GM15510 (cell line): ENCODE measurements around the gene NOS1AP.

ENCODE experiments used
- POLR2A ChIP-seq: IDR thresholded peaks from 3 replicates; pipeline ENCODE4 v1.6.1; 2011; ENCODE audit warnings: borderline replicate concordance; ENCODE audit not compliant: insufficient read length; ENCODE audit errors: extremely low read depth

The NOS1AP gene

DNA sequence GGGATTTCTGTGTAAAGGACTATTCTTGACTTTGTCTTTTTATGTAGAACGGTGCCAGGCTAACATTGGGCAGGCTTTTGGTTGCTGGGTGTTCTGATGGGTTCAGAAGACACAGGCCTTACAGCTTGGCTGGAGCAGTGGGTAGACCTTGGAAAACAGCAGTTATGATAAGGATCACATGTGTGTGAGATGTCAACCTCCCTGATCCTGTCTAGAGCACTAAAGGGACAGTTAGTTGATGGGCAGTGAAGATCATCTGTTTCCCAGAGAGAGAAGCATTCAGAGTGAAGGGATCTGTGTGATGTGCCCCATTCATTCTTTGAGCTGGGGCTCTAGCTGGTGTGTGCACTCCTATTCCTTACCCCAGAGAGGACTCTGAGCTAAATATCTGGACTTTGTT lies 88.0 kb downstream of the NOS1AP start:
- no peak for TF ChIP-seq POLR2A

DNA sequence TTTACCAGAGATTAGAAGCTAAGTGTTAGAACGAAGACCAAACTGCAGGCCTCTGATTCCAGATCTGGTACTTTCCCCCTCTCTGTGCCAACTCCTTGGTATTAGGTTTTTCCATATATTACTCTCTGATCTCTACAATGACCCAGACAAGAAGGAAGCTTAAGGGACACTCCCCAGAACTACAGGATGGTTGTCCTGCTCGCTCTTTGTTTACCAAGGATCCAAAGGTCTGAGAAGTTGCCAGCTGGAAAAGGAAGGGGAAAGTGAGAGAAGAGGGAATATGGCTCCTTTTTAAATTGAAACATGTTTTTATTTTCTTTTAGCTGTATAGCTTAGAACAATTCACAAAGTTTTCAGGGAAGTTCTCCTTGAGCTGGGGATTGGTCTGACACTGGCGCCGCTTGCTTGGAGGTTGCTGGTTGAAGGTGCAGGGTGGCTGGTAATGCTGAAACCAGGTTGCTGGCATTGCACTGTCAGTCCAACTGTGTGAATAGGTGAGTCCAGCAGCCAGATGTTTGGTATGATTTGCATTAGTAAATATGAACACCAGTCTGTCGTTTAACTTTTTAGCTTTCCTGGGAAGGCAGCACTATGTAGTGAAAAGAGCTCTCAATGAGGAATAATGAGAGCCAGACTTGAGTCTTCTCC lies 89.3 kb downstream of the NOS1AP start:
- no peak for TF ChIP-seq POLR2A

DNA sequence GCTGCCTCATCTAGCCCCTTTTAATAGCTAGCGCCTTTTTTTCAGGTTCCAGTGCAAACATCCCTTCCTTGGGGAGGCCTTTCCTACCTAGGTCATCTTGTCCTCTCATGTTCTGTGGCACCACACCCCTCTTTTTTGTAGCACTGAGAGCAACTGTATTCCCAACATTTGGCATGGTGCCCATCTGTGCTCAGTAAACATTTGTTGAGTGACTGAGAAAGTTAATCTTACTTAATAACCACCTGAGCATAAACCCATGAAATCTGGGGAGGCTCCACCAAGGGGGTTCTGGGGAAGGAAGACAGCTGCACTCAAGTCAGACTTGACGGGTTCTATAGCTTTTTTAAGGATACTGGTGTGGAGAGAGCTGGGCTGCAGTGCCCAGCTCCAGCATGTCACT lies 90.0 kb downstream of the NOS1AP start:
- TF ChIP-seq POLR2A: no peak

DNA sequence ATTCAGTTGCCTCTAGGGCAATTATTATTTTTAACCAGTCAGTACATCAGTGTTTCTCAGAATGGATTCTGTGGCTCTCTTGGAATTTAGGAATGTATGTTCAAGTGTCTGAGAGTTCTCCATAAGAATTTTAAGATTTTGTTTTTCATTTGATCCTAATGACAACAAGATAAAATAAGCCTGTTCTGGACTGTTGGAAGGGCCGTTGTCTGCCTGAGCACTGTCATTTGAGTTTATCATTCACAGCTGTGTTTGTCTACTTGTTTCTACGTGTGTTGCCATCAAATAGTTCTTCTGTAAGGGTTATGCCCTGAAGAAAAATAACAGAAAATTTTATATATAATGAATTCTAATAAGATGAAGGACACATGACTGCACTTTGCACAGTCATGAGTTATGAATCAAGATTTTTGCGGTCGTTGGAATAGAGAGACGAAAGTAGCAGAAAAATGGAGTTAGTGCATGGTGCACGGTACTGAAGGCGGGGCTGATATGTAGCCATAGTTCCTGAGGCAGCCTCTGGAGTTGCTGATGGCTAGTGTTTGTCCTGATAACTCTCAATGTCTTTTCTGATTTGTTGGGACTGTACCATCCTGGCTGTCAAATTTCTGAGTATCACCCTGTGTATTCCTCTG lies 92.5 kb downstream of the NOS1AP start:
- TF ChIP-seq POLR2A: no peak

DNA sequence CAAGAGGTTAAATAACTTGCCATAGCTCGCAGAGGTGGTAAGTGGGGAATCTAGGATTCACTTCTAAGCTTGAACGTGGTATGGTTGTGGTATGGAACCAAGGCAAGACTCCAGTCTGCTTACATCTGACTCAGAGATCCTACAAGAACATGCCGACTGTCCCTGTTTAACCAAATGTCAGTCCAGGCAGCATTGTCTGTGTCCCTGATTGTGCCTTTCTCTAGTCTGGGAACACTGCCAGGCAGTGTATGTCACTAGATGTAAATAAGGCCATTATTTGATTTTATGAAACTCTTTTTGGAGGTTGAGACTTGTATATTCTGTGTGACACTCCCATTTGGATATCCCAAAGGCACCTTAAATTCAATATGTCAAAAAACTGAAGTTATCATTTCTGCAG lies 96.0 kb downstream of the NOS1AP start:
- TF ChIP-seq POLR2A: no peak

DNA sequence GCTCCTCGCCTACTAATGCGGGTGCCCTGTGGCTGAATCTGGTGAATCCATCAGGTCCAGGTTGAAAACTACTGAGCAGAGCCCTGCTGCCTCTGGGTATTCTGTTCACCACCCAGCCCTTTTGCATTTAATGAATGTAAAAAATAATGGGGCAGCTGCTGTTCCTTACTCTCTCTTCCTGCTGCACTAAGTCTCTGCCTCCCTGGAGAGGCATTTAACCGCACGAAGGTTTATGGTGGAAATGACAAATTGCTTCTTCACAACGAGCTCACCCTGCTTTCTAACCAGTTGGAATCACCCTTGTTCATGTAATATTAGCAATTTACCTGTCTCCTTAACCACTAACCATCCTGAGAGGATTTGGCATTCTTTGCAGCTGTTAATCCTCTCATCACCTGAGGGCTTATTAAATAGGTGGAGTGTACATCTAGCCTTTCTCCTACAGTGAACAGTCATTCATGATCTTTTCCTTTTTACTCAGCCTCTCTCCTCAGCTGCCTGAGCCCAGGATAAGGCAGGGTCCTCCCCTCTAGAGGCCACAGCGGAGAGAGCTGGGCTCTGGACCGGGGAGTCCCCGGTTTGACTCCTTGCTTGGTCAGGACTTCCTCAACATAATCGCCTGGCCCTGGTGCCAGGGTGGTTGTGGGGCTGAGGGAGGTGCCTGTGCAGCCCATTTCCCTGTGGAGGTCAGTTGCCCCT lies 97.6 kb downstream of the NOS1AP start:
- TF ChIP-seq POLR2A: no peak

DNA sequence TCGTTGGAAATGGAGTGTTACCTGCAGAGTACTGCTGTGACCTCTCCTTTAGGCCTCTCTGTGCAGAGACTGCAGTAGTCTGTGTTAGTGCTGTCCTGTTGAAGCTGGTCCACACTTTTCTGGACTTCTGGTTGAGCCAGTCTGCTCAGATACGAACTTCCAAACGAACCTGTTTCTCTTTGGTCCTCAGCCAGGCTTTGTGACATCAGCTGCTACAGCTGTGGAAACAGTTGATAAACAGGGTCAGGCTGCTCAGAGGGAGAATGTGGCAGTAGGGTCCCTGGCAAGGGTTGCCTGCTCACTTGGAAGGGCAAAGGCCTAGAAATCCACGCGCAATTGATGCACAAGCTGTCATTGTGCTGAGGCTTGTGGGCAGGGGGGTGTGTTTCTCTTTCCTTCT lies 98.8 kb downstream of the NOS1AP start:
- no peak for TF ChIP-seq POLR2A

DNA sequence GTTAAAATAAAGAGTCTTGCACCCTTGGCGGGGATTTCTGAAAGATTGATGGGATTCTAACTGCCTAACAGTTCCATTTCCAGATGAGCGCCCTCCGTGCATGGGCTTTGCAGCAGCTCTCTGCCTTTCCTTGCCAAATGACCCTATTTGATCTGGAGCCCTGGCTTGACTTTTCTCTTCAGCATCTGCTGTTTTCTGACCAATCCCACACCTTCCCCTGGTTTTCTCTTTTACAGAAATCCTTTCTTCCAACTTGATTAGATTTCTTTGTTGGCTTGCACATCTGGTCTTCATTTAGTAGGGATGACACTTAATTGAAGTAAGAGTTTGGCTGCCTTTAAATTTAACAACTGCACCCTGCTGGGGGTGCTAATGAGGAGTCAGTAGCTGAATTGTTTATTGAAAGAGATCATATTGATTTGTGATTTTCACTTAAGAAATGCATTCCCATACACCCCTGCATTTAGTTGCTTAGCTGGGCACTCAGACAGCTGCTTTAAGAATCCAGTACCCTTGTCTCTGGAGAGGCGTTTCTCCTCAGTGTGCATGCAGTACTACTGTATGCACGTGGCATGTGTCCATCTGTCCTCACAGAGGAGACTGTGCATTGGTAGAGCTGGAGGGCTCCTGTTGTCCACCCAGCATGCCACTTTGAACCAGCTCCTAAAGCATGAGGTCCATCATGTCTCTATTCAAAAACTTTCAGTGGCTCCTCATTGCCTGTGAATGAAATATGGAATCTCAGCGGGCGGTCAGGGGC lies 99.7 kb downstream of the NOS1AP start:
- TF ChIP-seq POLR2A: no peak

DNA sequence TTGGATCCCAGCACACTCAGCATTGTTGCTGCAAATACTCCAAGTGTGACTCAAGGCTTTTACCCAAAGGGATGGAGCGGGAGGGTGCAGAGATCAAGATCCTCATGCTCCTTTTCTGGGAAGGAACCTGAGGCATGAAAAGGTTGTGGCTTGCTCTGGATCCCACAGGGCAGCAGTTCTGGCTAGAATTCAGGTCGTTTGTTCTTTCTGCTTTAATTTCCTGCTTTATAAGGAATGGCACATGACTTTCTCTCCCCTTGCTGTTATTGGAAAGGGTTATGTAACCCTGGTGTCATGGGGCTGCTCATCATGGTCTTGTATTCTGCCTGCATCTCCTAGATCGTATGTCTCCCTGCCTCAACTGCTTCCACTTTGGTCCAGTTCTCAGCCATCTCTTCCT lies 101.6 kb downstream of the NOS1AP start:
- no peak for TF ChIP-seq POLR2A

DNA sequence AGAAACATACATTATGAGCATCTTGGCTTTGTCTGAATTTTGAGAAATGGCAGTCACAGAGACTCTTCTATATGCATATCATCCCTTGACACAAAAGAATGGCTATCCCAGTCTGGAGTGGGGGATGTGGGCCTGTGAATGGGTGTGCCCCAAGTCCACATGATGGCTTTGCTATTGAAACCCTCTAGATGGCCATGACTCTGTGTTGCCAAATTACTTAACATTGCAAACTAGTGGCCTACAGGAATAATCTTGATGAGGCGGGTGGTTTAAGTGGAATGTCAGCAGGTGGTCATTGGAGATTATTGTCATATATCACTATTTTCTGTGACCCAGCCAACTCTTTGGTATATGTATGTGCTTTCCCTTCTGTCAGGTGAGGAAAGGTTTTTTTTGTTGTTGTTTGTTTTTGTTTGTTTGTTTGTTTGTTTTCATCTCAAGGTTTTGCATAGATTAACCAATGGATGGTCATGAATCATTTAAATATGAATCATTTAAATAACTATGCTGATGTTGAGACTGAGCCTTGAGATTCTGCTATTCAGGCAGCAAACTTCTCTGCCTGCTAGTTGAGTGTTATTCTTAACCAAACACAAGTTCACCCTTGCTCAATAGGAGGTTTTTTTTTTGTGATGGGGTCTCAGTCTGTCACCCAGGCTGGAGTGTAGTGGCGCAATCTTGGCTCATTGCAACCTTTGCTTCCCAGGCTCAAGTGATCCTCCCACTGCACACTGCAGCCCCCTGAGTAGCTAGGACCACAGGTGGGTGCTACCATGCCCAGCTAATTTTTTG lies 103.0 kb downstream of the NOS1AP start:
- TF ChIP-seq POLR2A: no peak

DNA sequence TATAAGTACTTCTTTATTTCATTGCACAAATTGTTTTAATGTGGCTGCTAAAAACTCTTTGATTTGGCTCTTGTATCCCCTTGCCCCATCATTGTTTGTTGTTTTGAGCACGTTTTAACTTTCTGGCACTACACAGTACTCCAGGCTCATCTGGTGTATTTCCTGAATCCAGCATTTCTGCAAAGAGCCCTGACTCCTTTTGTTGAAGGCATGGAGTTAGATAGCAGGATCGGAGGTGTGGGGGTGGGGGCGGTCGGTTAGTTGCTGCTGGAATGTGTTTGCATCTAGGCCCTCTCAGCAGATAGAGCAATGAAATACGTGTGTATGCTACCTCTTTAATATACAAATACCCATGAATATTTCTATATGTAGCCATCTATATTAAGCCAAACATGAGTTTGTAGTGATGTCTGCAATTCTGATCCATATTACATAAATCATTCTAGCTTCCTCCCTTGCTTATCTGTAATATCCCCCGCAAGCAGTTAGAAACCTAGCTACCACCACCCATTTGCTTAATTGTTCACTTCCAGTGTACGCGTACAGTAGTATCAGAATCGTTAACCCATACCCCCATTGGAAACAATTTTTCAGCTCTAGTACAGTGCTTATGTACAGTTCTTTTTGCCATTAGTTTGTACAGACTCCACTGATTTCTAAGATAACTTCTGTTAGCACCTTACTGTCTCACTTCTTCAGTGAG lies 106.0 kb downstream of the NOS1AP start:
- no peak for TF ChIP-seq POLR2A

DNA sequence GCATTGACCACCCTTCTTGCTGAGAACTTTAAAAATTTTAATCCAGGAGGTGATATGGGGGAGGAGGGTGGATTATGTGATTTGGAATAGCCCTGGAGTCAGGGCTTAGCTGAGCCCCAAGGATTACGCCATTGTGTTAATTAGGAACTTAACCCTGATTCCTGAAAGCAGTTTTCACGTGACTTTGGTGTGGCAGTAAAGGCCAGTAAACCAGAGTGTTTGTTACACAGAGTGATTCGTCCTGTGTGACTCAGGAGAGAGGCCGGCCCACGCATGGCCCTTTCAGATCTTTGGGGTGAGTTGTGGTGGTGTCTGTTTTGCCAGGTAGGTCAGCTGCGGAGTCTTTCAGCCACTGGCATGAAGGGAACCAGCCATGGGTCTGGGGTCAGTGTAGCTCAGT lies 107.6 kb downstream of the NOS1AP start:
- no peak for TF ChIP-seq POLR2A

DNA sequence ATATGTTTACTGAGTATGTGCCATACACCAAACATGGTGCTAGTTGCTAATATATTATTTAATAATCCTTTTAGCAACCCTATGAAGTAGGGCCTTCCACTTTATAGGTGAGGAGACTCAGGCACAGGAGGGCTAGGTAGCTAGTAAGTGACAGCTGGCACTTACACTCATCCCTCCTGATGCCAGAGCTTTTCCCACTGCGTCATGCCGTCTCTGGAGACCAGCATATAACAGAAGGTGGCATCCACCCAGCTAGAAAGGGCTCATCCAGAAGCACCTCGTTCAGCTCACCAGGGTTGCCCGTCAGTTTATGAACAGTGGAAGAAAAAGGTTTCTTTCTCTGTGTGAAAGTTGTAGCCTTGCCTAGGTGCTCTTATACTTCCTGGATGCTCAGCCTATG lies 108.9 kb downstream of the NOS1AP start:
- no peak for TF ChIP-seq POLR2A

DNA sequence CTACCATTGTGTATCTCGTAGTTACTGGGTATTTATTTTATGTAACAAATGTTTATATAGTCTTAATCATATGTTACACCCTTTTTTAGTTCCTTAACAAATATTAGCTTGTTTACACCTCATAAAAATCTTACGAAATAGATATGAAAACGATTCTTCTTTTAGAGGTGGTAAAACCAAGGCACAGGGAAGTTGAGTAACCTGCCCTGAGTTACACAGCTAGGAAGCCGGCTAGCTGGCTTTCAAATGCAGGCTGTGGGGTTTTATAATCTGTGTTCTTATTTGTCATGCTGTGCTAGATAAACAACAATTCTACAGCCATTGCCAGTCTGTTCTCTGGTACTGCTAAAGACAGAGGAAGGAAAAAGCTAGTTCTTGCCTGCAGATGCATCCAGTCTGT lies 109.6 kb downstream of the NOS1AP start:
- no peak for TF ChIP-seq POLR2A
